ENCODE measurements around the gene RNF8.

Gene RNF8

DNA sequence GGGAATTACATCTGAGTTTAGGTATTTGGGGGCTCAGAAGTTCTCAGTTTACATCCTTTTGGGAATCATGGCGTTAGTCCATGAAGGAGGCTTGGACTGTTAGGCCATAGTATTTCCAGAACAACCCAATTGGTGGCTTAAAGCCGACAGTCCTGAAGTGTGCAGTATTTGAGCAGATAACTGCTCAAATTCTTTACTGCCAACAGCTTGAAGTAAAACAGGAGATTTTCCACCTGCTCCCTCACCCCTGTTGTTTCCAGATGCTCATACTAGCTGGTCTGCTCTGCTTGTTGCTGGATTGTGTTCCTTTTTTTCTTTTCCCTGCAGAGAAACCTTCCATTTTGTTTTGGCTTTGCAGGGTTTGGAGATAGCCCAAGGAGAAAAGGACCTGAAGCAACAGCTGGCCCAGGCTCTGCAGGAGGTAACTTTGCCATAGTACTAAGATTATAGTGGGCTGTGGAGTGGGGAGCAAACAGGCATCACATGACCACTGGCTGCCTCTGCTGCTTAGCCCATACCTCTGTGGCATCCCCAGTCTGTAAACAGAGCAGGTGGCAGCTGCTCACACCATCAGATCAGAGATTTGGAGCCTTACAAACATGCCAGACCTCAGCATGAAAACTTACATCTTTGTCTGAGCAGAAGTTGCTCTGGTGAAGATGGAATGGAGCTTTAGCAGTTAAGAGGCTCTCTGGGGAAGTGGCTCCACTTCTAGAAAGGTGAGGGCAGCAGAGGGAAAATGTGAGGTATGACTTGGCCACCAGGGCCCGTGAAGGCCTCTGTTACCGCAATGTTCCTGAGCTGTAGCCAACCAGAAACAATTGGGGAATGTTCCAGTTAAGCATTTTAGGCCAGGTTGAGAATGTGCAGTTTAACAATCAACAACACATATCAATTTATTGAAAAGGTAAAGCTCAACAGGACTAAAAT is 17.6 kb downstream of the RNF8 start:
- peaks cover 14% of the 10 kb centered on the region; the same call in 1 of the 2 replicates for H4K20me1 ChIP-seq (ENCODE audit: insufficient read depth, low read length)
- peaks cover 12% of the 10 kb centered on the region; the same call in 1 of the 2 replicates for H3K79me2 ChIP-seq (ENCODE audit: insufficient read depth, low read length)
- no peak overlapping the region for H2AFZ ChIP-seq (ENCODE audit: low read depth, low read length)
- H3K4me3 ChIP-seq (ENCODE audit: low read depth in 1 of 2, low read length in 2 of 2) = no peak overlapping the region
- no peak for TF ChIP-seq EZH2 (IDR thresholded peaks at IDR 0.05; ENCODE audit: borderline replicate concordance, low read depth, low read length, severe bottlenecking)
- TF ChIP-seq, protein P1, sequence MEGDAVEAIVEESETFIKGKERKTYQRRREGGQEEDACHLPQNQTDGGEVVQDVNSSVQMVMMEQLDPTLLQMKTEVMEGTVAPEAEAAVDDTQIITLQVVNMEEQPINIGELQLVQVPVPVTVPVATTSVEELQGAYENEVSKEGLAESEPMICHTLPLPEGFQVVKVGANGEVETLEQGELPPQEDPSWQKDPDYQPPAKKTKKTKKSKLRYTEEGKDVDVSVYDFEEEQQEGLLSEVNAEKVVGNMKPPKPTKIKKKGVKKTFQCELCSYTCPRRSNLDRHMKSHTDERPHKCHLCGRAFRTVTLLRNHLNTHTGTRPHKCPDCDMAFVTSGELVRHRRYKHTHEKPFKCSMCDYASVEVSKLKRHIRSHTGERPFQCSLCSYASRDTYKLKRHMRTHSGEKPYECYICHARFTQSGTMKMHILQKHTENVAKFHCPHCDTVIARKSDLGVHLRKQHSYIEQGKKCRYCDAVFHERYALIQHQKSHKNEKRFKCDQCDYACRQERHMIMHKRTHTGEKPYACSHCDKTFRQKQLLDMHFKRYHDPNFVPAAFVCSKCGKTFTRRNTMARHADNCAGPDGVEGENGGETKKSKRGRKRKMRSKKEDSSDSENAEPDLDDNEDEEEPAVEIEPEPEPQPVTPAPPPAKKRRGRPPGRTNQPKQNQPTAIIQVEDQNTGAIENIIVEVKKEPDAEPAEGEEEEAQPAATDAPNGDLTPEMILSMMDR (IDR thresholded peaks at IDR 0.05; ENCODE audit: borderline replicate concordance, extremely low read depth, low read length, poor library complexity, severe bottlenecking) = no peak
- no peak for ATAC-seq (ENCODE audit: insufficient read depth, low read depth)
- H3K9ac ChIP-seq (ENCODE audit: low read depth, low read length) = no peak overlapping the region
- no peak for DNase-seq
- no peak overlapping the region for H3K27ac ChIP-seq (ENCODE audit: low read length)
- H3K27me3 ChIP-seq (ENCODE audit: insufficient read depth, low read length, poor library complexity) = no peaks in the 10 kb centered on the region
- no peak overlapping the region for H3K4me2 ChIP-seq (ENCODE audit: insufficient read depth, low read length)
- no peaks in the 10 kb centered on the region for H3K9me3 ChIP-seq (ENCODE audit: insufficient read depth, low read length, severe bottlenecking)
- H3K36me3 ChIP-seq (ENCODE audit: insufficient read depth, low read length) = peaks cover 96% of the 10 kb centered on the region
- no peaks in the 10 kb centered on the region for H3K4me1 ChIP-seq (ENCODE audit: insufficient read depth, low read length)

DNA sequence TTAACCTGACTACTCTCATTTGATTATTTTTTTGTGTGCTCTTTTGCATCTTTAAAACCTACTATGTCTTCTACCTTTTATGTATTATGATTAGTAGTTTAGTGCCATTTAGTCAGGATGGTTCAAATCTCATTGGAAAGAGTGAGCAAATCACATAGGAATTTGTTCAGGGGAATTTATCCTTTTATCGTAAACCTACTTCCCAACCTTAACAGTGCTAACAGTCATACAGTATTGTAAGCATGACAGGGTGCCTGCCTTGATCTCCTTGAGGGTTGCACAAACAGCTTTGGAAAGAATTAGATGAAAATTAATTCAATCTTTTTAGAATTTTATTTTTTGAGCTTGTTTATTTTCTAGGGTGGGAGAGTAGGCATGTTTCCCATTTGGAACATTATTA is 18.3 kb downstream of the RNF8 start:
- Histone ChIP-seq H3K36me3 (ENCODE audit: insufficient read depth, low read length) (peaks cover 96% of the 10 kb centered on the region), H3K9me3 (ENCODE audit: insufficient read depth, low read length, severe bottlenecking) (no peaks in the 10 kb centered on the region), H3K9ac (ENCODE audit: low read depth, low read length) (no peak overlapping the region), H3K4me2 (ENCODE audit: insufficient read depth, low read length) (no peak overlapping the region), H3K27me3 (ENCODE audit: insufficient read depth, low read length, poor library complexity) (no peaks in the 10 kb centered on the region), H3K27ac (ENCODE audit: low read length) (no peak overlapping the region), H3K4me3 (ENCODE audit: low read depth in 1 of 2, low read length in 2 of 2) (no peak overlapping the region), H3K4me1 (ENCODE audit: insufficient read depth, low read length) (no peaks in the 10 kb centered on the region), H2AFZ (ENCODE audit: low read depth, low read length) (no peak overlapping the region), H4K20me1 (ENCODE audit: insufficient read depth, low read length) (peaks cover 11% of the 10 kb centered on the region; the same call in 1 of the 2 replicates), H3K79me2 (ENCODE audit: insufficient read depth, low read length) (peaks cover 6% of the 10 kb centered on the region; the same call in 1 of the 2 replicates)
- ATAC-seq (ENCODE audit: insufficient read depth, low read depth) = no peak
- no peak for TF ChIP-seq EZH2 (IDR thresholded peaks at IDR 0.05; ENCODE audit: borderline replicate concordance, low read depth, low read length, severe bottlenecking)
- TF ChIP-seq, protein P1 (IDR thresholded peaks at IDR 0.05; ENCODE audit: borderline replicate concordance, extremely low read depth, low read length, poor library complexity, severe bottlenecking) = no peak
- no peak for DNase-seq

DNA sequence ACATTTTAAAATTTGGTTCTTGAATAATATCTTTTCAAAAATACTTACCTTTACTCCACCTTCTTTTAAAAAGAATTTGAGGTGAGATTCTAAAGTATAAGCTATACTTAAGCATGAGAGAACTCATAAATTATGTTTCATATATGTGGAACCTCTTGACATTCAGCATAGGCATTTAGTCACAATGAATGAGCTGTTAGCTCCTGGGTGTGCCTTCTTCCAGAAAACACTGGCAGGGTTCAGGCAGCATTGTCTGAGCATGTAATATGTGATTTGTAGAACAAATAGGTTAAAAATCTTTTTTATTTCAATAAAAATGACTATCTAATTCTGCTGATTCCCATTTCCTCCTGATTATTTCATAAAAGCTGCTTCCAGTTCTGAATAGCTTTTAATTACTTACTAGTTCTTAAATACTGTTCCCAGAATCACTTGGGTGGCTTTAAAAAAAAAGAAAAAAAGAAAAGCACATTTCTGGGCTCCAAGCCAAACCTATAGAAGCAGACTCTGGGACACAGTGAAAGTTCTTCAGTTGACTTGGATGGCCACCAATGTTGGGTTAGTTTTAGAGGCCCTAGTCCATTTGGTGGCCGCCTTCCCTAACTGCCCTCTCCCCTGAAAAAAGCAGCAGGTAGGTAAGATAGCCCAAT is 20.2 kb downstream of the RNF8 start:
- Histone ChIP-seq H3K79me2 (ENCODE audit: insufficient read depth, low read length) (no peaks in the 10 kb centered on the region), H3K4me2 (ENCODE audit: insufficient read depth, low read length) (no peak overlapping the region), H3K27ac (ENCODE audit: low read length) (no peak overlapping the region), H3K9me3 (ENCODE audit: insufficient read depth, low read length, severe bottlenecking) (no peaks in the 10 kb centered on the region), H3K4me3 (ENCODE audit: low read depth in 1 of 2, low read length in 2 of 2) (no peak overlapping the region), H3K27me3 (ENCODE audit: insufficient read depth, low read length, poor library complexity) (no peaks in the 10 kb centered on the region), H3K9ac (ENCODE audit: low read depth, low read length) (no peak overlapping the region), H2AFZ (ENCODE audit: low read depth, low read length) (no peak overlapping the region), H3K4me1 (ENCODE audit: insufficient read depth, low read length) (no peaks in the 10 kb centered on the region), H4K20me1 (ENCODE audit: insufficient read depth, low read length) (peaks cover 11% of the 10 kb centered on the region; the same call in 1 of the 2 replicates), H3K36me3 (ENCODE audit: insufficient read depth, low read length) (peaks cover 89% of the 10 kb centered on the region)
- DNase-seq = no peak
- no peak for TF ChIP-seq EZH2 (IDR thresholded peaks at IDR 0.05; ENCODE audit: borderline replicate concordance, low read depth, low read length, severe bottlenecking)
- TF ChIP-seq, protein P1 (IDR thresholded peaks at IDR 0.05; ENCODE audit: borderline replicate concordance, extremely low read depth, low read length, poor library complexity, severe bottlenecking) = no peak
- ATAC-seq (ENCODE audit: insufficient read depth, low read depth) = no peak
